Omental fat pad (tissue), 4 donors: ENCODE measurements around the gene NUP205. TPM values are rescaled to one million over a fixed set of nuclear protein-coding genes. Genes with fewer than 3 reads are reported as not detected.

Source experiments
- ATAC-seq: fragments of 150-250 bp; one replicate; pipeline ENCODE4 v1.9.1; 2016; ENCODE audit warnings: mild to moderate bottlenecking, moderate library complexity; ENCODE audit not compliant: low FRiP score
- DNase-seq: peaks from one replicate; pipeline ENCODE4 v3.0.0-alpha.2; 2019; ENCODE audit warnings: low spot score
- total RNA-seq, 4 donors: library from RNA; depleted of rRNA; stranded (reverse); fragments of >200 nt; gene quantifications; one replicate each; pipeline ENCODE4 v1.1.0, GENCODE V29; 2016
- TF ChIP-seq, protein P1 (sequence below), 3 donors: fragments of 450-650 bp; IDR thresholded peaks; one replicate each; pipeline ENCODE4 v1.5.1; 2016 to 2017; ENCODE audit warnings: antibody characterized with exemption in 3 of 3, mild to moderate bottlenecking in 3 of 3, moderate library complexity in 2 of 3

NUP205 gene
- total RNA-seq, 4 donors from 2014 or later = 26.7 to 37.5 (median 30.7) TPM

- DNase-seq (no peak), ATAC-seq (no peak)
- TF ChIP-seq, protein P1, sequence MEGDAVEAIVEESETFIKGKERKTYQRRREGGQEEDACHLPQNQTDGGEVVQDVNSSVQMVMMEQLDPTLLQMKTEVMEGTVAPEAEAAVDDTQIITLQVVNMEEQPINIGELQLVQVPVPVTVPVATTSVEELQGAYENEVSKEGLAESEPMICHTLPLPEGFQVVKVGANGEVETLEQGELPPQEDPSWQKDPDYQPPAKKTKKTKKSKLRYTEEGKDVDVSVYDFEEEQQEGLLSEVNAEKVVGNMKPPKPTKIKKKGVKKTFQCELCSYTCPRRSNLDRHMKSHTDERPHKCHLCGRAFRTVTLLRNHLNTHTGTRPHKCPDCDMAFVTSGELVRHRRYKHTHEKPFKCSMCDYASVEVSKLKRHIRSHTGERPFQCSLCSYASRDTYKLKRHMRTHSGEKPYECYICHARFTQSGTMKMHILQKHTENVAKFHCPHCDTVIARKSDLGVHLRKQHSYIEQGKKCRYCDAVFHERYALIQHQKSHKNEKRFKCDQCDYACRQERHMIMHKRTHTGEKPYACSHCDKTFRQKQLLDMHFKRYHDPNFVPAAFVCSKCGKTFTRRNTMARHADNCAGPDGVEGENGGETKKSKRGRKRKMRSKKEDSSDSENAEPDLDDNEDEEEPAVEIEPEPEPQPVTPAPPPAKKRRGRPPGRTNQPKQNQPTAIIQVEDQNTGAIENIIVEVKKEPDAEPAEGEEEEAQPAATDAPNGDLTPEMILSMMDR (IDR thresholded peaks at IDR 0.05) = no peak
Observed at GRCh38 chr7:135658564-135658963, 100.8 kb downstream of the NUP205 start.

- TF ChIP-seq, protein P1 (IDR thresholded peaks at IDR 0.05) = no peak
- ATAC-seq = no peak
- DNase-seq = no peak
Observed at GRCh38 chr7:135659159-135659846, 101.6 kb downstream of the NUP205 start.

GRCh38 chr7:135661311-135662122 is 103.8 kb downstream of the NUP205 start:
- no peak for DNase-seq
- TF ChIP-seq, protein P1 (IDR thresholded peaks at IDR 0.05) = no peak
- peak; percentile 18 for ATAC-seq

- DNase-seq (no peak), ATAC-seq (no peak)
- TF ChIP-seq, protein P1 (IDR thresholded peaks at IDR 0.05) = no peak
Observed at GRCh38 chr7:135662123-135662372, 104.3 kb downstream of the NUP205 start.

DNA sequence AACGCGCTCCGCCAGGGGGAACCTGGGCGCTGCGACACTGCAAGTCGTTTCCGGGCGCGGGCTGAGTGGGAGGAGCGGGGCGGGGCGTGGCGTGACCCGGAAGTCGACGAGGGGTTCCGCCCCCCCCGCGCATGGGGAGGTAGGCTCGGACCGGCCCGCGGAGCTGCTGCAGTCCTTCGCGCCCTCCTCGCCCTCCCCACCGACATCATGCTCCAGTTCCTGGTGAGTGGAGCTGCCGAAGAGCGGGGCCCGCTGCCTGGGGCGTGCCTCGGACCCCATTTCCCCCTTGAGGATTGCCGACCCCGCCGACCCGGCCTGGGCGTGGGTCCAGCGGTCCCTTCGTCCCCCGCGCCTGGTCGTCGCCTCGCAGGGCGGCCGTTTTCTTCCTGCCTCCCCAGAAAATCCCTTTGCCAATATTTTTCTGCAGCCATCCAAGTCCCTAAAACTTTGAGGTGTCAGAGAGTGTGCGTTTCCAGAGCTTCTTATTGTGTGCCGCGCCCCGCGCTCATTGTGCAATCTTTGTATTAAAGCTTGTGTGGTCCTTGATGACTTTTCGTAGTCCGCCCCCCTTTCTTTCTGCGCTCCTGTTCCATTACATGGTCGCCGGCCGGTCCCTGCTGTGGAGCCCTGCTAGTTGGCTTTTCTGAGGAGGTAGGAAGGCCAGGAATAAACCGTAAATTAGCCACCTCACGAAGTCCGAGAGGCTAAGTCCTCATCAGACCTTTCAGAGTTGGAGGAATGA is 104.8 kb downstream of the NUP205 start, which contains the start of gene STMP1:
STMP1 (plus strand) TSS at position 142 of the 742 bp plus-strand sequence.
- ATAC-seq = peak; percentile 93
- TF ChIP-seq, protein P1 (IDR thresholded peaks at IDR 0.05) = peak in 1 of 3 donors; percentile 63
- DNase-seq = peak; percentile 92

- DNase-seq = no peak
- ATAC-seq = peak; percentile 6
- TF ChIP-seq, protein P1 (IDR thresholded peaks at IDR 0.05) = no peak
Observed at GRCh38 chr7:135664046-135664589, 106.4 kb downstream of the NUP205 start.
